ENCODE measurements around the gene PLIN3.
"Not testable (repeated sequence)": the region's sequence is repeated elsewhere in the genome, so short reads cannot be mapped to it uniquely, and the experiment has no call there.

GRCh38 chr19:4887803-4888202, 20.3 kb upstream of the PLIN3 start:
- not testable (repeated sequence) for TF ChIP-seq POLR2A, CTCF (IDR thresholded peaks at IDR 0.05)
